GM12878 (cell line): Measurements from ENCODE around the gene DTNBP1. TPM values are rescaled to one million over a fixed set of nuclear protein-coding genes. Genes with fewer than 3 reads are reported as not detected.
A peak's percentile ranks its signal among the peaks of the same experiment; 100 is the strongest.

Source experiments
- ESRRA ChIP-seq: IDR thresholded peaks from 2 replicates; pipeline ENCODE4 v1.6.1; 2012; ENCODE audit warnings: mild to moderate bottlenecking, low read length, improper control_type of control experiment
- HDAC6 ChIP-seq: fragments of 200-600 bp; sonication (generic); IDR thresholded peaks from one replicate; pipeline ENCODE4 v1.8.0; 2017; ENCODE audit warnings: antibody characterized with exemption; ENCODE audit not compliant: unreplicated experiment
- PAX8 ChIP-seq: fragments of 450-650 bp; IDR thresholded peaks from 2 replicates; pipeline ENCODE4 v1.6.1; 2017; ENCODE audit warnings: mild to moderate bottlenecking, moderate library complexity
- ZBED1 ChIP-seq: IDR thresholded peaks from 2 replicates; pipeline ENCODE4 v1.6.1; 2016; ENCODE audit warnings: borderline replicate concordance
- polyA plus RNA-seq, 11 experiments: library from polyadenylated mRNA; depleted of rRNA in 4 of 11; unstranded in 6 of 11; stranded (reverse) in 5 of 11; fragments of >200 nt; fragmentation: Nextera tagmentation in 4 of 11; fragmentation: Illumina TruSeq in 1 of 11; extraction: Ambion mirVana in 4 of 11; extraction: Trizol in 1 of 11; gene quantifications; 1 replicate in 1 of 11; 2 replicates in 10 of 11; pipeline versions ENCODE4 v1.2.1 to v1.2.3, GENCODE V29; 2011 to 2016; ENCODE audit warnings: inconsistent platforms in 2 of 11, missing spikeins in 2 of 11, low read depth in 1 of 11
- total RNA-seq, 4 experiments: library from RNA; depleted of rRNA in 3 of 4; stranded (reverse); fragments of >200 nt in 3 of 4; fragmentation: Illumina TruSeq in 1 of 4; extraction: Trizol in 1 of 4; gene quantifications; 2 replicates each; pipeline versions ENCODE4 v1.2.1 to v1.2.3, GENCODE V29; 2013 to 2021
- TF ChIP-seq, protein P1 (sequence below): fragments of 450-650 bp; IDR thresholded peaks from 2 replicates; pipeline ENCODE4 v1.6.1; 2017; ENCODE audit warnings: mild to moderate bottlenecking, moderate library complexity
- TF ChIP-seq, protein P2 (sequence below): fragments of 450-650 bp; formaldehyde crosslinking; IDR thresholded peaks from 2 replicates; pipeline ENCODE4 v1.4.0; 2020; ENCODE audit warnings: mild to moderate bottlenecking, moderate library complexity
- TF ChIP-seq, protein P3 (sequence below): fragments of 450-650 bp; IDR thresholded peaks from 2 replicates; pipeline ENCODE4 v1.6.1; 2017; ENCODE audit warnings: mild to moderate bottlenecking, moderate library complexity
- TF ChIP-seq, protein P4 (sequence below): IDR thresholded peaks from 2 replicates; pipeline ENCODE4 v1.6.1; 2012; ENCODE audit warnings: low read depth, low read length, improper control_type of control experiment
- TF ChIP-seq, protein P5 (sequence below): fragments of 450-650 bp; formaldehyde crosslinking; IDR thresholded peaks from 2 replicates; pipeline ENCODE4 v1.5.0; 2022; ENCODE audit warnings: mild to moderate bottlenecking, missing genetic modification characterization

The DTNBP1 gene
- total and polyA plus RNA-seq, 10 of the 15 experiments (the other 5 are each of a cell fraction or from before 2014, with no cell fraction given), result 7.1 to 40.3 (median 20.1) TPM

DNA sequence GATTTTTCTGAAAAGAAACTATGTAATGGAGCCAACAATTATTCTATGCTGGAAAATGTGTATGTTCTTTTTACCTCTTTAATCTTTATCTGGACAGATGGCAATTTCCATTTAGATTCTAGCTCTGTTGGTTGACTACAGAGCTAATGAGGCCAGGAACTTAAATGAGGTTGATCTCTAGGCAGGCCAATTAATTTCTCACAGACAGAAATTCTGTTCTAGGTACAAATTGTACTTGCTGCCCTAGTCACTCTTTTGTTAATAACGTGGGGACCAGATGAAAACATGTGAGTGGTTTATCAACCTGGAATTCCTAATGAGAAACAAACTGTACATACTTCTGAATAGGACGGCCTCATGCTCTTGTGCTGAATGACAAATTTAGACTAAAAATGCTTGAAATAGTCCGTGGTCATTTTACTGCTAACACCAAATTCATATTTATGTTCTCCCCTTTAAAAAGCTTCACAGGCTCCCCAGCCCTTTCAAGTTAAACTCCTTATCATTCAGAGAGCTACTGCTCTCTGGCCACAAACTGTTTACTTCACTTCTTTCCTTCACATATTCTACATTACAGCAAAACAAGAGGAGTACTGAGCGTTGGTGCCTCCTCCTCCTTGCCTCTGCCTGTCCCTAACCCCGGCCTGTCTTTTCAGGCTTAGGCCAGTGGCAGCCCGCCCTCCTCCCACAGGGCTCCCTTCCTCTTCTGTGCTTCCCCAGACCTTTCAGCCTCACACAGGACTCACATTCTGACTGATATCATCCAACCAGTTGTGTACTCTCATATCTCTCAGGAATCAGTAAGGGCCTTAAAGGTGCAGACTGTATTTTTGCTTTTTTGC lies 41.4 kb downstream of the DTNBP1 start (continued):
- TF ChIP-seq, protein P1, sequence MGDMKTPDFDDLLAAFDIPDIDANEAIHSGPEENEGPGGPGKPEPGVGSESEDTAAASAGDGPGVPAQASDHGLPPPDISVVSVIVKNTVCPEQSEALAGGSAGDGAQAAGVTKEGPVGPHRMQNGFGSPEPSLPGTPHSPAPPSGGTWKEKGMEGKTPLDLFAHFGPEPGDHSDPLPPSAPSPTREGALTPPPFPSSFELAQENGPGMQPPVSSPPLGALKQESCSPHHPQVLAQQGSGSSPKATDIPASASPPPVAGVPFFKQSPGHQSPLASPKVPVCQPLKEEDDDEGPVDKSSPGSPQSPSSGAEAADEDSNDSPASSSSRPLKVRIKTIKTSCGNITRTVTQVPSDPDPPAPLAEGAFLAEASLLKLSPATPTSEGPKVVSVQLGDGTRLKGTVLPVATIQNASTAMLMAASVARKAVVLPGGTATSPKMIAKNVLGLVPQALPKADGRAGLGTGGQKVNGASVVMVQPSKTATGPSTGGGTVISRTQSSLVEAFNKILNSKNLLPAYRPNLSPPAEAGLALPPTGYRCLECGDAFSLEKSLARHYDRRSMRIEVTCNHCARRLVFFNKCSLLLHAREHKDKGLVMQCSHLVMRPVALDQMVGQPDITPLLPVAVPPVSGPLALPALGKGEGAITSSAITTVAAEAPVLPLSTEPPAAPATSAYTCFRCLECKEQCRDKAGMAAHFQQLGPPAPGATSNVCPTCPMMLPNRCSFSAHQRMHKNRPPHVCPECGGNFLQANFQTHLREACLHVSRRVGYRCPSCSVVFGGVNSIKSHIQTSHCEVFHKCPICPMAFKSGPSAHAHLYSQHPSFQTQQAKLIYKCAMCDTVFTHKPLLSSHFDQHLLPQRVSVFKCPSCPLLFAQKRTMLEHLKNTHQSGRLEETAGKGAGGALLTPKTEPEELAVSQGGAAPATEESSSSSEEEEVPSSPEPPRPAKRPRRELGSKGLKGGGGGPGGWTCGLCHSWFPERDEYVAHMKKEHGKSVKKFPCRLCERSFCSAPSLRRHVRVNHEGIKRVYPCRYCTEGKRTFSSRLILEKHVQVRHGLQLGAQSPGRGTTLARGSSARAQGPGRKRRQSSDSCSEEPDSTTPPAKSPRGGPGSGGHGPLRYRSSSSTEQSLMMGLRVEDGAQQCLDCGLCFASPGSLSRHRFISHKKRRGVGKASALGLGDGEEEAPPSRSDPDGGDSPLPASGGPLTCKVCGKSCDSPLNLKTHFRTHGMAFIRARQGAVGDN, result 0 out of 2 replicates have a peak, but pooled peaks have one; percentile 11
- TF ChIP-seq, protein P2, sequence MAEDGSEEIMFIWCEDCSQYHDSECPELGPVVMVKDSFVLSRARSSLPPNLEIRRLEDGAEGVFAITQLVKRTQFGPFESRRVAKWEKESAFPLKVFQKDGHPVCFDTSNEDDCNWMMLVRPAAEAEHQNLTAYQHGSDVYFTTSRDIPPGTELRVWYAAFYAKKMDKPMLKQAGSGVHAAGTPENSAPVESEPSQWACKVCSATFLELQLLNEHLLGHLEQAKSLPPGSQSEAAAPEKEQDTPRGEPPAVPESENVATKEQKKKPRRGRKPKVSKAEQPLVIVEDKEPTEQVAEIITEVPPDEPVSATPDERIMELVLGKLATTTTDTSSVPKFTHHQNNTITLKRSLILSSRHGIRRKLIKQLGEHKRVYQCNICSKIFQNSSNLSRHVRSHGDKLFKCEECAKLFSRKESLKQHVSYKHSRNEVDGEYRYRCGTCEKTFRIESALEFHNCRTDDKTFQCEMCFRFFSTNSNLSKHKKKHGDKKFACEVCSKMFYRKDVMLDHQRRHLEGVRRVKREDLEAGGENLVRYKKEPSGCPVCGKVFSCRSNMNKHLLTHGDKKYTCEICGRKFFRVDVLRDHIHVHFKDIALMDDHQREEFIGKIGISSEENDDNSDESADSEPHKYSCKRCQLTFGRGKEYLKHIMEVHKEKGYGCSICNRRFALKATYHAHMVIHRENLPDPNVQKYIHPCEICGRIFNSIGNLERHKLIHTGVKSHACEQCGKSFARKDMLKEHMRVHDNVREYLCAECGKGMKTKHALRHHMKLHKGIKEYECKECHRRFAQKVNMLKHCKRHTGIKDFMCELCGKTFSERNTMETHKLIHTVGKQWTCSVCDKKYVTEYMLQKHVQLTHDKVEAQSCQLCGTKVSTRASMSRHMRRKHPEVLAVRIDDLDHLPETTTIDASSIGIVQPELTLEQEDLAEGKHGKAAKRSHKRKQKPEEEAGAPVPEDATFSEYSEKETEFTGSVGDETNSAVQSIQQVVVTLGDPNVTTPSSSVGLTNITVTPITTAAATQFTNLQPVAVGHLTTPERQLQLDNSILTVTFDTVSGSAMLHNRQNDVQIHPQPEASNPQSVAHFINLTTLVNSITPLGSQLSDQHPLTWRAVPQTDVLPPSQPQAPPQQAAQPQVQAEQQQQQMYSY (CRISPR knock-in tag), result no peak
- TF ChIP-seq, protein P3, sequence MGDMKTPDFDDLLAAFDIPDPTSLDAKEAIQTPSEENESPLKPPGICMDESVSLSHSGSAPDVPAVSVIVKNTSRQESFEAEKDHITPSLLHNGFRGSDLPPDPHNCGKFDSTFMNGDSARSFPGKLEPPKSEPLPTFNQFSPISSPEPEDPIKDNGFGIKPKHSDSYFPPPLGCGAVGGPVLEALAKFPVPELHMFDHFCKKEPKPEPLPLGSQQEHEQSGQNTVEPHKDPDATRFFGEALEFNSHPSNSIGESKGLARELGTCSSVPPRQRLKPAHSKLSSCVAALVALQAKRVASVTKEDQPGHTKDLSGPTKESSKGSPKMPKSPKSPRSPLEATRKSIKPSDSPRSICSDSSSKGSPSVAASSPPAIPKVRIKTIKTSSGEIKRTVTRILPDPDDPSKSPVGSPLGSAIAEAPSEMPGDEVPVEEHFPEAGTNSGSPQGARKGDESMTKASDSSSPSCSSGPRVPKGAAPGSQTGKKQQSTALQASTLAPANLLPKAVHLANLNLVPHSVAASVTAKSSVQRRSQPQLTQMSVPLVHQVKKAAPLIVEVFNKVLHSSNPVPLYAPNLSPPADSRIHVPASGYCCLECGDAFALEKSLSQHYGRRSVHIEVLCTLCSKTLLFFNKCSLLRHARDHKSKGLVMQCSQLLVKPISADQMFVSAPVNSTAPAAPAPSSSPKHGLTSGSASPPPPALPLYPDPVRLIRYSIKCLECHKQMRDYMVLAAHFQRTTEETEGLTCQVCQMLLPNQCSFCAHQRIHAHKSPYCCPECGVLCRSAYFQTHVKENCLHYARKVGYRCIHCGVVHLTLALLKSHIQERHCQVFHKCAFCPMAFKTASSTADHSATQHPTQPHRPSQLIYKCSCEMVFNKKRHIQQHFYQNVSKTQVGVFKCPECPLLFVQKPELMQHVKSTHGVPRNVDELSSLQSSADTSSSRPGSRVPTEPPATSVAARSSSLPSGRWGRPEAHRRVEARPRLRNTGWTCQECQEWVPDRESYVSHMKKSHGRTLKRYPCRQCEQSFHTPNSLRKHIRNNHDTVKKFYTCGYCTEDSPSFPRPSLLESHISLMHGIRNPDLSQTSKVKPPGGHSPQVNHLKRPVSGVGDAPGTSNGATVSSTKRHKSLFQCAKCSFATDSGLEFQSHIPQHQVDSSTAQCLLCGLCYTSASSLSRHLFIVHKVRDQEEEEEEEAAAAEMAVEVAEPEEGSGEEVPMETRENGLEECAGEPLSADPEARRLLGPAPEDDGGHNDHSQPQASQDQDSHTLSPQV, result no peak
- TF ChIP-seq PAX8, result no peak
- no peak for TF ChIP-seq HDAC6
- TF ChIP-seq, protein P4, sequence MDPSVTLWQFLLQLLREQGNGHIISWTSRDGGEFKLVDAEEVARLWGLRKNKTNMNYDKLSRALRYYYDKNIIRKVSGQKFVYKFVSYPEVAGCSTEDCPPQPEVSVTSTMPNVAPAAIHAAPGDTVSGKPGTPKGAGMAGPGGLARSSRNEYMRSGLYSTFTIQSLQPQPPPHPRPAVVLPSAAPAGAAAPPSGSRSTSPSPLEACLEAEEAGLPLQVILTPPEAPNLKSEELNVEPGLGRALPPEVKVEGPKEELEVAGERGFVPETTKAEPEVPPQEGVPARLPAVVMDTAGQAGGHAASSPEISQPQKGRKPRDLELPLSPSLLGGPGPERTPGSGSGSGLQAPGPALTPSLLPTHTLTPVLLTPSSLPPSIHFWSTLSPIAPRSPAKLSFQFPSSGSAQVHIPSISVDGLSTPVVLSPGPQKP, result no peak
- TF ChIP-seq, protein P5, sequence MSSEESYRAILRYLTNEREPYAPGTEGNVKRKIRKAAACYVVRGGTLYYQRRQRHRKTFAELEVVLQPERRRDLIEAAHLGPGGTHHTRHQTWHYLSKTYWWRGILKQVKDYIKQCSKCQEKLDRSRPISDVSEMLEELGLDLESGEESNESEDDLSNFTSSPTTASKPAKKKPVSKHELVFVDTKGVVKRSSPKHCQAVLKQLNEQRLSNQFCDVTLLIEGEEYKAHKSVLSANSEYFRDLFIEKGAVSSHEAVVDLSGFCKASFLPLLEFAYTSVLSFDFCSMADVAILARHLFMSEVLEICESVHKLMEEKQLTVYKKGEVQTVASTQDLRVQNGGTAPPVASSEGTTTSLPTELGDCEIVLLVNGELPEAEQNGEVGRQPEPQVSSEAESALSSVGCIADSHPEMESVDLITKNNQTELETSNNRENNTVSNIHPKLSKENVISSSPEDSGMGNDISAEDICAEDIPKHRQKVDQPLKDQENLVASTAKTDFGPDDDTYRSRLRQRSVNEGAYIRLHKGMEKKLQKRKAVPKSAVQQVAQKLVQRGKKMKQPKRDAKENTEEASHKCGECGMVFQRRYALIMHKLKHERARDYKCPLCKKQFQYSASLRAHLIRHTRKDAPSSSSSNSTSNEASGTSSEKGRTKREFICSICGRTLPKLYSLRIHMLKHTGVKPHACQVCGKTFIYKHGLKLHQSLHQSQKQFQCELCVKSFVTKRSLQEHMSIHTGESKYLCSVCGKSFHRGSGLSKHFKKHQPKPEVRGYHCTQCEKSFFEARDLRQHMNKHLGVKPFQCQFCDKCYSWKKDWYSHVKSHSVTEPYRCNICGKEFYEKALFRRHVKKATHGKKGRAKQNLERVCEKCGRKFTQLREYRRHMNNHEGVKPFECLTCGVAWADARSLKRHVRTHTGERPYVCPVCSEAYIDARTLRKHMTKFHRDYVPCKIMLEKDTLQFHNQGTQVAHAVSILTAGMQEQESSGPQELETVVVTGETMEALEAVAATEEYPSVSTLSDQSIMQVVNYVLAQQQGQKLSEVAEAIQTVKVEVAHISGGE, result no peak
- TF ChIP-seq ZBED1, result no peak
- no peak for TF ChIP-seq ESRRA
